GM21526 (cell line): ENCODE results near the gene KLHDC4.
"Not testable (repeated sequence)": the region's sequence is repeated elsewhere in the genome, so short reads cannot be mapped to it uniquely, and the experiment has no call there.

Experiments
- ATAC-seq: cut with Tn5 transposase; IDR thresholded peaks from one replicate; pipeline ENCODE4 v1.9.1; 2021; ENCODE audit warnings: moderate library complexity; ENCODE audit not compliant: unreplicated experiment, low FRiP score

The KLHDC4 gene

GRCh38 chr16:87688876-87689815, 76.6 kb downstream of the KLHDC4 start:
- ATAC-seq: no peak

GRCh38 chr16:87687998-87688529, 77.7 kb downstream of the KLHDC4 start:
- ATAC-seq: no peak

- no peak for ATAC-seq
Observed at GRCh38 chr16:87687126-87687910, 78.5 kb downstream of the KLHDC4 start.

GRCh38 chr16:87686697-87687096, 79.1 kb downstream of the KLHDC4 start:
- ATAC-seq: no peak

GRCh38 chr16:87685766-87686165, 80.0 kb downstream of the KLHDC4 start:
- no peak for ATAC-seq

GRCh38 chr16:87685405-87685755, 80.4 kb downstream of the KLHDC4 start:
- no peak for ATAC-seq

GRCh38 chr16:87684711-87685404, 80.9 kb downstream of the KLHDC4 start:
- no peak for ATAC-seq

GRCh38 chr16:87684106-87684677, 81.6 kb downstream of the KLHDC4 start:
- no peak for ATAC-seq

- ATAC-seq: no peak
Observed at GRCh38 chr16:87682852-87683399, 82.9 kb downstream of the KLHDC4 start.

- ATAC-seq: no peak
Observed at GRCh38 chr16:87681981-87682570, 83.7 kb downstream of the KLHDC4 start.

GRCh38 chr16:87681051-87681602, 84.7 kb downstream of the KLHDC4 start:
- ATAC-seq: not testable (repeated sequence)

GRCh38 chr16:87680272-87680644, 85.5 kb downstream of the KLHDC4 start:
- no peak for ATAC-seq

GRCh38 chr16:87679593-87680271, 86.1 kb downstream of the KLHDC4 start:
- ATAC-seq: no peak

GRCh38 chr16:87678618-87679017, 87.2 kb downstream of the KLHDC4 start:
- no peak for ATAC-seq

- no peak for ATAC-seq
Observed at GRCh38 chr16:87677830-87678229, 88.0 kb downstream of the KLHDC4 start.

GRCh38 chr16:87675111-87675719, 90.6 kb downstream of the KLHDC4 start:
- no peak for ATAC-seq

GRCh38 chr16:87674419-87674818, 91.4 kb downstream of the KLHDC4 start:
- ATAC-seq: no peak

- ATAC-seq: no peak
Observed at GRCh38 chr16:87671715-87672270, 94.0 kb downstream of the KLHDC4 start.
